ENCODE data around the gene MINDY4. TPM values are rescaled to one million over a fixed set of nuclear protein-coding genes. Genes with fewer than 3 reads are reported as not detected.
A peak's percentile ranks its signal among the peaks of the same experiment; 100 is the strongest.

MINDY4 gene
- total RNA-seq, 1 donor from 2014 or later = 15.6 TPM

DNA sequence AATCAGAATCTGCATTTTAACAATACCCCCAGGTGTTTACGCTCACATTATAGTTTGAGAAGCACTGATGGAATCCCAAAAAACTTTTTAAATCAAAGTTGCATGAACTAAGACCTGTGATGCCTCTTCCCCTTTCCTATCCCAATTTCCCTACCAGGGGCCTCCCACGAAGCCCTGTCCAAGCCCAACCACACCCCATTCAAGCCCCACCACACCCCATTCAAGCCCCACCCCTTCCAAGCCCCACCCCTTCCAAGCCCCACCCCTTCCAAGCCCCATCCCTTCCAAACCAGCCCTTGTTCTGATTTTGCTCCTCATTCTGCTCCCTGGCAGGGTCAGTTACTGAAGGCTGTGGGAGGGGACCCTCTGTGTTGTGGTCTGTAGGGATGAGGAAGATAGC is 130.6 kb downstream of the MINDY4 start:
- intact Hi-C loops (cut with DNase I) = no loop called here
- ATAC-seq (no peak), DNase-seq (ENCODE audit: low spot score) (no peak)

DNA sequence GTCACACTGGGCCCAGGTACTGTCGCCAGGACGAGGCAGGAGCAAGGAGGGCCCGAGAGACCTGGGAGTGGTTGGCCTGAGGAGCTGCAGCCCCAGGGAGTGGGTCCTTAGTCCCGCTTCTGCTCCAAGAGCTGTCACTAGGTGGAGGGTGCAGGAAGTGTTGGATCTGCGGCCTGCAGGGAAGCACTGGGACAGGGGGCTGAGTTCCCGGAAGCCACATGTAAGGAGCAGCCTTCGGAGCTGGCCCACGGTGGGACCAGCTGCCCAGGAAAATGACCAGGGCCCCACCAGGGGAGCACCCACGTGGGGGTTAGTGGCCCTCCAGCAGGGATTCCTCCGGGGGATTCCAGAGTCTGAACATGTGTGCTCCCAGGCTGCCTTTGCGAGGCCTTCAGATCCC is 131.2 kb downstream of the MINDY4 start:
- ATAC-seq (no peak), DNase-seq (ENCODE audit: low spot score) (no peak)
- intact Hi-C loops (cut with DNase I) = no loop called here

DNA sequence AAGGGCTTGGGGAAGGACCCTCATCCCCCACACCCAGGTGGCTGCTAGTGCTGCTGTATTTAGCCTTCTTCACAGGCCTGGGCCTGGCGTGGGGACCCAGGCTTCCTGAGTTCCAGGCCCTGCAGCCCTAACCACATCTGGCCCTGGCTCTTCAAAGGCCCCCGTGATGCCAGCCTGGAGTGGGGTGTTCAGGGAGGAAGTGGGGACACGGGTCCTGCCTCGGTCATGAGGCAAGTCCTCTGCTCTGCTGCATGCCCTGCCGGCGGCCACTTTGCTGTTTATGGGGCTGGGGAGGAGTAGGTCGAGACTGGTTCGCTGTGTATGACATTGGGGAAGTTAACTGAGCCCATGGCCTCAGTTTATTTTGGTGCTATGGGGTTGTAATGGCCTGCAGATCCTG is 131.9 kb downstream of the MINDY4 start:
- intact Hi-C loops (cut with DNase I) = no loop called here
- DNase-seq (ENCODE audit: low spot score) (no peak), ATAC-seq (no peak)

DNA sequence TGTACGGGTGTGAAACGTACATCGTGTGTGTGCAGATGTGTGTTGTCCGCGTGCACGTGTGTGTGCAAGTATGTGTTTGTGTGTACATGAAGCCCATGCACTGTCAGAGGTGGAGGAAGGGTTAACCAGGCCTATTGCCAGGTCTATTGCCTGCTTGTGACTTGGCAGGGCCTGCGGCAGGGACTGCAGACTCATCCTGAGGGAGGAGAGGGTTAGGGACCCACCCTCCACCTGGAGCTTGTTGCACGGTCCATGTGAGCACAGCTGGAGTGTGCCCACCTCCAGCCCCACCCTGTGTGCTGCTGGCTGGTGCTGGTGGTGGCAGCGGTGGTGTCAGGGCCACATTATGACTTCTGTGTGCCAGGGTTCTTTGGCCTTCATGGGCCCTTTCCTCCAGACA is 133.3 kb downstream of the MINDY4 start:
- ATAC-seq (no peak), DNase-seq (ENCODE audit: low spot score) (no peak)
- intact Hi-C loops (cut with DNase I) = no loop called here

DNA sequence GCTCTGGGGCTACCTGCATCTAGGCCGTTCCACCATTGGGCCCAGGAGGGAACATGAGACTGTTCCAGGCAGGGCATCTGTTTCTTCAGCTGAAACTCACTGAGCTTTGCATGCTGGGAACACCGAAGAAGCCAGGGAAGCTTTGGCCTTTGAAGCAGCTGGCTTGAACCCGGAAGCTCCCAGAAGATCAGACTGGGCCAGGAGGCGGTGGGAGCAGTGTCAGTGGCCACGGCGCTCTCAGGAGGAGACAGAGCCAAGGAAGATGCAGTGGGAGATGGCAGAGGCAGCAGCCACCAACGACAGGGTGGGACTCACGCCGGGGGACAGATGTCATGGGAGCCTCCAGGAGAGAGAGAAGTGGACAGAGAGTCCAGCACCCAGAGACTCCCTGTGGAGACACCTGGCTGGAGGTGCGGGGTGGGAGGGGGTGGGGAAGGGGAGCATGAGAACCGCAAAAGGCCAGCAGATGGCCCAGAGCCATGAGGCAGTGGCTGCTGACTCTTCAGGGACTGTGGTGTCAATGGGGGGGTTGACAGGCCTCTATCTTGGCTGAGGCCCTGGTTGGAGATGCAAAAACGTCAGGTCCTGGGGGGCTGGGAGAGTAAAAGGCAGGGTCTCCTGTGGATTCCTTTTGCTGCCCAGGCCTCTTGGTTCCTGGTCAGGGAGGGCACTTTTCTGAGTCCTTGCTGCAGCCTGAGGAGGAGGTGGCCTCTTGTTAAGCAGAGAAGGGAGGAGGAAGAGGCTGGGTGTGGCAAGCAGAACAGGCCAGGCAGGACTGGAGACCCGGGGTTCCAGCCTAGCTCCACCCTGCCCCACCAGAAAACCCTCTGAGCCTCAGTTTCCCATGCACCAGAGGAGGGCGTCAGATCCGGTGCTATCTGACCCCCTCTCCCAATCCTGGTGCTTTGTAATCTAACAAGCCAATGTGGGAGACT is 134.1 kb downstream of the MINDY4 start:
- intact Hi-C loops (cut with DNase I) = no loop called here
- DNase-seq (ENCODE audit: low spot score) = no peak
- ATAC-seq = peak; percentile 24

DNA sequence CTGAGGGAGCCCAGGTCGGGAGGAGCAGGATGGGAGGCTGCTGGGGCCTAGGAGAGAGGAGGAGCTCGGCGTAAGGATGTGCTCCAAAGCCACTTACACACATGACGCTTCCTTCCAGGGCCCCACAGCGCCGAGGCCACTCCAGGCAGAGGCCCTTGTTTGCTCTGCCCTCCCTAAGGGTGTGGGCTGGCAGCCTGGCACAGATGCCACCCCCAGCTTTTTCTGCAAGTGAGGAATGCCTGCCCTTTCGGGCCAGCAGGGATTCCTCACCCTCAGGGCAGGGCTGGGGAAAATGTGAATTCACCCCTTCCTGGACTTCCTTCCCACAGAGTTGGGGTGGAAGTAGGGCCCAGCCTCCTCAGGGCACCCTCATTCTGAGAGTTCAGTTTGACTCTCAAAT is 134.8 kb downstream of the MINDY4 start:
- peak; percentile 18 for ATAC-seq
- intact Hi-C loops (cut with DNase I) = no loop called here
- DNase-seq (ENCODE audit: low spot score) = no peak

DNA sequence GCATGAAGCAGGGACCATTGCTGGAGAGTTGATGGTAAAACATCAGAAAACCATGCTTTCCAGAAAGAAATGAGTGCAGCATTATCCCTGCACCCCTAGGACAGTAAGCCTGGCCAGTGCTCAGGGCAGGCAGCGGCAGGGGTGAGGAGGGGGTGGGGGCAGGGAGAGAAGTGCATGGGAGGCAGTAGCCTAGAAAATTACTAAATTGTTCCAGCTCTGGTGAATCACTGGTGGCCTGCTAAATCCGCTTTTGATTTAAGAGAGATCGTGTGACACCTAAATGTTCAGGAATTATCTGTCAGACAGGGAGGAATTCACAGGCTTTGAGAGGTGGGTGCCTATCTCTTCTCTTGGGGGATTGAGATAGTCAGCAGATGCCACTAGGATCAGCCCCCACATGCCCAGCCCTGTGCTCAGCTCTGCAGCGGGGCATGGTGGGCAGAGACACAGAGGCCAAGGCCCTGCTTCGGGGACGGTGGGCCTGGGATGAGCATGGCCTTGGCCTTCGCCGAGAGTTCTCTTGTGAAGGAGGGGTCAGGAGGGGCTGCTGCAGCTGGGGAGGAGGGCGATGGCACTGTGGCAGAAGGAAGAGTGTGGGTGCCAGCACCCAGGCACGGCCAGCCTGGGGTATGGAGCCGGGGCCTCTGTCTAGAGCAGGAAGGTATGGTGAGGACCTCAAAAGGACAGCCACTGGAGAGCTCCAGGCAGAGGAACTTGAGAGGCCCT is 135.5 kb downstream of the MINDY4 start:
- no peak for ATAC-seq
- intact Hi-C loops (cut with DNase I) = no loop called here

DNA sequence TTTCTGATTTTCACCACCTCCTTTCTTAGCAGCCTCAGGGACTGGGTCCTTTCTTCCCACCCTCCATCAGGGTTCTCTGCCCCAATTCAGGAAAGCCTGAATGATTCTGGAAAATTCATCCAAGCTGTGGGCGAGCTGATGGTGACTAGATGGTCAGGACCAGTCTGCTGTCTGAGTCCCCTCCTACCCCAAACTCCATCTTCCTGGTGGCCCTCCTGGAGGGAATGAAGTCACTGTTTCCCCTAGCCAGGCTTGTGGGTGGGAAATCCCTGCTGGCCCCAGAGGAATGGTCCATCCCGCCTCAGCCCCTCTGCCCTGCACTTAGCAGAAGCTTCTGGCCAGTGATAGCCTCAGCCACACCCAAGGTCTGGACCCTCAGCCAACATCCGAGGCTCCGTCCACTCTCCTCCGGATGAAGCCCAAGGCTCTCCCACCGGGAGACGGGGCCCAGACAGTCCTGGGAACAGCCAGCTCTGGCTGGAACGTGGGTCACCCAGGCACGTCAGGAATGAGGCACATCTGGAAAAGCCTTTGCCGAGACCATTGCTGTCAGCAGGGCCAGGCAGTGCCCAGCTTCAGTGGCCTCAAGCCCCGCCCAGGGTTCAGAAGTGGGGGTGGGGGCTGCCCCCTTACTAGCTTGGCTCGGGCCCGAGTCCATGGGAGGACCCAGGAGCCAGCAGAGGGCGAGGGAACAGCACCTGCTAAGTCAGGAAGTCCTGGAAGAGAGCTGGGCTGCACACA is 136.5 kb downstream of the MINDY4 start:
- DNase-seq (ENCODE audit: low spot score) (no peak), ATAC-seq (no peak)
- intact Hi-C loops (cut with DNase I) = no loop called here

More for the DNA sequence above, 135.5 kb downstream of the MINDY4 start:
- DNase-seq (ENCODE audit: low spot score) = no peak

DNA sequence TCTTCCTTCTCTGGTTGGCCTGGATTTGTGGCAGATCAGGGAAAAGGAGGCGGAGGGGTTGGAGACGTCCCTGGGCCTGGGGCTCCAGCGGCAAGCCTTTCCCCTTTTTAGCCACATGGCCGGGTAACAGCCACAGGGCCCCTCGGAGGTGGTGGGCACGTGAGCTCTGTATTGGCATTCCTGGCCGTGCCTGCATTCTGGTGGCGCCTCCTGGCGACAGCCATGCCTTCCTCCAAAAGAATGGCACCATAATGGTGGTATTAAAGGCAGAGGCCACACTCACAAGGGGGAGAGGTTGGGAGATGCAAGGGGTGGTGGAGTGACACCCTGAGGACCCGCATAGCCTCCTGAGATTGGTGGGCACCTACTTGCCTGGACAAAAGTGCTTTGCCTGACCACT is 137.5 kb downstream of the MINDY4 start:
- intact Hi-C loops (cut with DNase I) = no loop called here
- DNase-seq (ENCODE audit: low spot score) (no peak), ATAC-seq (no peak)

DNA sequence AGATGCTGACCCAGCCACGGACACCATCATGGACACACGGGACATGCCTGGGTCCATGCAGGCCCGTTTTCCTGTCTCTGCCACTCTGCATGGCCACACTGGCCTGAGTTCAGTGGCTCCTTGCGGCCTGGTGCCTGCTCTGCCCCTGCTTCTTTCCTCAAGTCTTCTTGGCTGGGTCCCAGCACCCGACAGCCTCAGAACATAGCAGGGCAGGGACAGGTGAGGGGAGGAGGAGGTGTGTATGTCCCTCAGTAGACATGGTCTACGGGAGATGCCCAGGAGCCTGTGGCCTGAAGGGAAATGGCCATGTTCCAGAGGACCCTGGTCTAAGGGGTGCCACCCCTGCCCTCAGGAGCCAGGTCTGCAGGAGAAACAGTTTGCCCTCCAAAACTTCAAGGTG is 138.2 kb downstream of the MINDY4 start:
- intact Hi-C loops (cut with DNase I) = no loop called here
- no peak for ATAC-seq
- no peak for DNase-seq (ENCODE audit: low spot score)

DNA sequence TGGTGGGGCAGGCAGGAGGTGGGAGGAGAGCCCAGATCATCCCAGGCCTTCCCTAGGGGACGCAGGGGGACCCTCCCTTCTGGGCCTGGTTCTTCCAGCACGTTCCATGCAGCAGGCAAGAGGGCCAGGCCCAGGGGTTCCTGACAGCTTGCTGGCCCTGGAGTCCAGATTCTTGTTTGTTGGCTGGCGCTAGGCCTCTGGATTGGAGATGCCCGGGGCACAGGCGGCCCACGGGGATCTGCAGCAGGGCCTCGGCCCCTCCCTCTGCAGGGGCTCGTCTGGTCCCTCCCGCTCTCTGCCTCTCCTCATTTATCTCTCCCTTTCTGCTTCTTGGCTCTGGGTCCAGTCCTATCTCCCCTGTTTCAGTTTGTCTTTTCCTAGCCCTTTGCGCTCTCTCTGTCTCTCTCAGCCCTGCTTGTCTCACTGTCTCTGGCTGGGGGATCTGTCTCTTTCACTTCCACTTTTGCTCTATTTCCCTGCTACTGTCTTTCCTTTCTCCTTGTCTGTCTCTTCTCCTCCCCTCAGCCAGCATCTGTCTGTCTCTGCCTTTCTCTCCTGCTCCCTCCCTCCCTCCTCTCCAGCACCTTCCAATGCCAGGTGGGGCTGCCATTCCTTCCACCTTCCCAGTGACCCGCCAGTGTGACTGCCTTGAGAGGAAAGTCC is 139.3 kb downstream of the MINDY4 start:
- no peak for DNase-seq (ENCODE audit: low spot score)
- intact Hi-C loops (cut with DNase I) = no loop called here
- ATAC-seq = no peak

DNA sequence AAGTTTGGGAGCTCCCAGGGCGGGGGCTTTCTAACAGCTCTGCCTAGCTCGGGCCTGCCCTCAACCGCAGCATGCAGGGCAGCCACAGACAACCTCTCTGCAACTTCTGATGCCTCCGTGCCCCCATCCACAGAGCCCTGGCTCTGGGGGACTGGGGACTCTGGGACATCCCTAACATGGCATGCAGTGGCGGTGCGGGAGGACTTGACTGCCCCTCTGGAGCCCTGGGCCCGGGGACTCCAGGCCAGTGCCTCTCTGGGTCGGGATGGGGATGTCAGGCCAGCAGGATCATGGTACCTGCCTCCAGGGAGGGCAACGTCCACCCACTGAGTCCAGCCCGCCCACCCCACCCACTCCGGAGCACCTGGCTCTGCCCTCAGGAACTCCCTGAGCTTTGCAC is 139.9 kb downstream of the MINDY4 start:
- DNase-seq (ENCODE audit: low spot score) (no peak), ATAC-seq (no peak)
- intact Hi-C loops (cut with DNase I) = no loop called here

DNA sequence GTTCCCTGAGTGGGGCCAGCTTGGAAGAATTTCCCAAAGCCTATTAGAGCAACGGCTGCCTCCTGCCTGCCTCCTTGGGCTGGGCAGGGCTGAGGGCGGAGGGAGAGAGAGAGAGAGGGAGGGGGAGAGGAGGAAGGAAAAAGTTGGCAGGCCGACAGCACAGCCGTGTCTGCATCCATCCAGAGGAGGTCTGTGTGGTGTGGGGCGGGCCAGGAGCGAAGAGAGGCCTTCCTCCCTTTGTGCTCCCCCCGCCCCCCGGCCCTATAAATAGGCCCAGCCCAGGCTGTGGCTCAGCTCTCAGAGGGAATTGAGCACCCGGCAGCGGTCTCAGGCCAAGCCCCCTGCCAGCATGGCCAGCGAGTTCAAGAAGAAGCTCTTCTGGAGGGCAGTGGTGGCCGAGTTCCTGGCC is 140.3 kb downstream of the MINDY4 start, which contains the start of gene AQP1:
AQP1 (plus strand) TSS at position 293 of the 409 bp plus-strand sequence; CDS start at position 350, 57 bp downstream.
- intact Hi-C loops (cut with DNase I) = no loop called here
- peak; percentile 77 for ATAC-seq
- peak; percentile 89 for DNase-seq (ENCODE audit: low spot score)

DNA sequence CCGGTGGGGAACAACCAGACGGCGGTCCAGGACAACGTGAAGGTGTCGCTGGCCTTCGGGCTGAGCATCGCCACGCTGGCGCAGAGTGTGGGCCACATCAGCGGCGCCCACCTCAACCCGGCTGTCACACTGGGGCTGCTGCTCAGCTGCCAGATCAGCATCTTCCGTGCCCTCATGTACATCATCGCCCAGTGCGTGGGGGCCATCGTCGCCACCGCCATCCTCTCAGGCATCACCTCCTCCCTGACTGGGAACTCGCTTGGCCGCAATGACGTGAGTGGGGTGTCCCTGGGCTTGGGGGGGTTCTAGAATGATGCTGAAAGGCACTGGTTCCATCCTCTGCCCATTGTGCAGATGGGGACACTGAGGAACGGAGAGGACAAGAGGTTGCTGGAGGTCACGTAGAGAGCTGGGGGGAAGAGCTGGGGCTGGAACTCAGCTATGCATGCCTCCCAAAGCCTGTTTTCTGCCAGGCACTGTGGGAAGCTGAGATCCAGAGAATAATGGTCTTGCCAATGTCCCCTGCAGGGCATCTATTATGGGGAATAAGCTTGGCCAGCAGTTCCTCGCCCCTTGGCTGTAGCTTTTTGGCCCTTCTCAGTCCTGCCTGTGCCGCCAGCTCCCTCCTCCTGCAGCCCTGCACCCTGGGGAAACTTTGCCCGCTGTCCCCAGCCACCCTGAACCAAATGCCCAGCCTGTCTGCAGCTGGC is 141.0 kb downstream of the MINDY4 start:
- DNase-seq (ENCODE audit: low spot score) = no peak
- intact Hi-C loops (cut with DNase I) = no loop called here
- no peak for ATAC-seq

DNA sequence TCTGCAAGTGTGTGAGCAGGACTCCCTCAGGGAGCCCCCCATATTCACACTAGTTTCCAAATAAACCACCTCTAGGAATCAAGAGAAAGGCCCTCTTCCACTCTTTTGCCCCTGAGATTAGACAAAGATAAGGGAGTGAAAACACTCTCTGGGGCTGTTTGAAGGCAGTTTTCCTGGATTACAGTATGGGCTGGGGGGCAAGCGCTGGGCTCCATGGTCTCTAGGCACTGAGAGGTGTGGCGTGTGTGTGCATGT is 141.4 kb downstream of the MINDY4 start:
- ATAC-seq (no peak), DNase-seq (ENCODE audit: low spot score) (no peak)
- intact Hi-C loops (cut with DNase I) = no loop called here

DNA sequence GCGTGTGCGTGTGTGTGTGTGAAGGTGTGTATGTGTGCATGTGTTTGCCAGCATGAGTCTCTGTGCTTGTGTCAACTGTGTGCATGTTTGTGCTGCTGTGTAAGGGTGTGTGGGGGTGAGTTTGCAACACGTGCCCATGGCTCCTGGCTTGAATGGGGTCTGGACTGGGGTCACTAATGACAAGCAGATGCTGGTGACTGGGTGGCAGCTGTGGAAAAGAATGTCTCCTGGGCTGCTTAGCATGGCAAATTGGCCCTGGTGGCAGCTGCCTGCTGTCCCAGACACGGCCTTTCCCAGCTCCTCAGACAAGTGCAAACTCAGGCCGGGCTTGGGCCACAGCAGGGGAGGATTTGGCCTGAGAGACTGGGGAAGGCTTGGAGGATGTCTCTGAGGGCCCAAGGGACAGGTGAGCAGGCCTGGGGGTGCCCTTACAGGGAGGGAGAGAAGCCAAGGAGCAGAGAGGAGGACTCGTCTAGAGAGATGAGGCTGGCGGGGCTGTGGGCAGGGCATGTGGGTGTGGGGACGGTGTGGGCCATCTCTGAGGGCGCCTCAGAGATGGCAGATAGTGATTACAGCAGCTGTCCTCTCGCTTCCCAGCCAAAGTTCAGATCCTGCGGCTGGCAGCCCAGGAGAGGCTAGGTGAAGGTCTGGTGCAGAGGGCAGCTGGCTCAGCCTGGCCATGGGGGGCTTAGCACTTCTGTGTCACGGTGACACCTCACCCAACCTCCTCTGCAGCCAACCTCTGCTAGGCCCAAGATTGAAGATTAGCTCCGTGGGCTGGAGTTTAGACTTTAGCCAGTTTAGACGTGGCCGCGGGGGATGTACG is 142.0 kb downstream of the MINDY4 start:
- no peak for DNase-seq (ENCODE audit: low spot score)
- no peak for ATAC-seq
- intact Hi-C loops (cut with DNase I) = no loop called here

DNA sequence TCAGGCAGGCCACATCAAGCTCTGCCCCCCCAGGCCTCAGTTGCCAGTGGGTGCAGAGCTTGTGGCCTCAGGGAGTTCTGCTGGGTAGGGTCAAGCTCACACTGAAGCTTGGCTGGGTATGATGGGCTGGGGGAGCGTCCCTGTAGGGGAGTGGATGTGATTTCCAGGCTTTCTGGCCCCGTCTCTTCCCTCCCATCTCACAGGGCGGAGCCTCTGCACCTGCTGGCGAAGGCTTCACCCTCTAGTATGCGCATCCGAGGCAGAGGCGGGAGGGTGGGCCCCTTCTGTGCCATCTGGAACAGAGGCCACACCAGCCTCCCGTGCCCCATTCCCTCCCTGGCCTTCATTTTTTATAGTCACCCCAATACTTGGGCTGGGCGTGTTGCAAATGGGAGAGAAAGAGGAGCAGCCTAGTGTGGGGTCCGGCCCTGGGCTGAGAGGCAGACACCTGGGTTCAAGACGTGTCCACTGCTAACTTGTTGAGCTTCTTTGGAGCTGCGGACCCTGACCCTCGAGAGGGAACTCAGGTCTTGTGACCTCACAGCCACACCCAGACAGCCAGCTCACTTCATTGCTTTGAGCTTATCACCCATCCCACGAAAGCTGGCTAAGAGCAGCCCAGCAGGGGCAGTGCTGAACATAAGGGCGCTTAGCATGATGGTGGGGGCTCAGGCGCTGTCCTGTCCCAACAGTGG is 142.8 kb downstream of the MINDY4 start:
- intact Hi-C loops (cut with DNase I) = no loop called here
- ATAC-seq = no peak
- DNase-seq (ENCODE audit: low spot score) = no peak
